HepG2 (cell line): Measurements from ENCODE around the gene NT5C3B. TPM values are rescaled to one million over a fixed set of nuclear protein-coding genes. Genes with fewer than 3 reads are reported as not detected.
A peak's percentile ranks its signal among the peaks of the same experiment; 100 is the strongest.

ENCODE experiments used
- CREB3 ChIP-seq: sonication (generic); formaldehyde crosslinking; IDR thresholded peaks from 2 replicates; pipeline ENCODE4 v1.5.0; 2020; ENCODE audit warnings: missing genetic modification reagents
- GTF2F1 ChIP-seq: fragments of 150-350 bp; IDR thresholded peaks from 2 replicates; pipeline ENCODE4 v1.6.1; 2014; ENCODE audit warnings: low read length
- MTF2 ChIP-seq: sonication (generic); formaldehyde crosslinking; IDR thresholded peaks from 2 replicates; pipeline ENCODE4 v1.5.0; 2020; ENCODE audit warnings: missing genetic modification reagents, borderline replicate concordance
- PRDM10 ChIP-seq: sonication (generic); formaldehyde crosslinking; IDR thresholded peaks from 2 replicates; pipeline ENCODE4 v1.4.0; 2020; ENCODE audit warnings: low read depth, missing genetic modification reagents
- RARG ChIP-seq: sonication (generic); formaldehyde crosslinking; IDR thresholded peaks from 2 replicates; pipeline ENCODE4 v1.4.0; 2020; ENCODE audit warnings: low read depth, mild to moderate bottlenecking, missing genetic modification reagents
- TCF12 ChIP-seq, 2 experiments: fragments of 450-650 bp in 1 of 2; sonication (generic) in 1 of 2; formaldehyde crosslinking in 1 of 2; IDR thresholded peaks; 2 replicates each; pipeline versions ENCODE4 v1.6.1 to v1.8.0; 2017 to 2022; ENCODE audit warnings: antibody characterized with exemption in 1 of 2, mild to moderate bottlenecking in 1 of 2, missing genetic modification reagents in 1 of 2, moderate library complexity in 1 of 2
- WIZ ChIP-seq: sonication (generic); formaldehyde crosslinking; IDR thresholded peaks from 2 replicates; pipeline ENCODE4 v1.5.1; 2020; ENCODE audit warnings: mild to moderate bottlenecking, missing genetic modification reagents
- ZBTB37 ChIP-seq: sonication (generic); formaldehyde crosslinking; IDR thresholded peaks from 2 replicates; pipeline ENCODE4 v1.4.0; 2020; ENCODE audit warnings: mild to moderate bottlenecking, missing genetic modification reagents
- ZMAT3 ChIP-seq: sonication (generic); formaldehyde crosslinking; conservative IDR thresholded peaks from 2 replicates; pipeline ENCODE4 v1.7.0; 2021; ENCODE audit warnings: missing genetic modification reagents
- ZMYM3 ChIP-seq: sonication (generic); formaldehyde crosslinking; IDR thresholded peaks from 2 replicates; pipeline ENCODE4 v1.5.1; 2020; ENCODE audit warnings: mild to moderate bottlenecking, missing genetic modification reagents
- ZNF253 ChIP-seq: sonication (generic); formaldehyde crosslinking; IDR thresholded peaks from 2 replicates; pipeline ENCODE4 v1.8.0; 2022; ENCODE audit warnings: mild to moderate bottlenecking, missing genetic modification reagents, borderline replicate concordance
- ZNF335 ChIP-seq: sonication (generic); formaldehyde crosslinking; IDR thresholded peaks from 2 replicates; pipeline ENCODE4 v1.4.0; 2020; ENCODE audit warnings: missing genetic modification reagents
- ZNF468 ChIP-seq: sonication (generic); formaldehyde crosslinking; IDR thresholded peaks from 2 replicates; pipeline ENCODE4 v1.8.0; 2022; ENCODE audit warnings: mild to moderate bottlenecking, moderate library complexity, missing genetic modification reagents
- ZNF570 ChIP-seq: sonication (generic); formaldehyde crosslinking; IDR thresholded peaks from 2 replicates; pipeline ENCODE4 v1.4.0; 2020; ENCODE audit warnings: mild to moderate bottlenecking, missing genetic modification reagents, borderline replicate concordance
- ZNF609 ChIP-seq: sonication (generic); formaldehyde crosslinking; IDR thresholded peaks from 2 replicates; pipeline ENCODE4 v1.4.0; 2020; ENCODE audit warnings: mild to moderate bottlenecking, missing genetic modification reagents, borderline replicate concordance
- polyA plus RNA-seq, 8 experiments: library from polyadenylated mRNA; depleted of rRNA in 3 of 8; stranded (reverse) in 7 of 8; unstranded in 1 of 8; fragments of >200 nt; fragmentation: Illumina TruSeq in 4 of 8; extraction: Trizol in 4 of 8; gene quantifications; 2 replicates each; pipeline versions ENCODE4 v1.2.1 to v1.2.3, GENCODE V29; 2011 to 2016; ENCODE audit warnings: low read depth in 4 of 8, missing spikeins in 1 of 8, mixed read lengths in 1 of 8; ENCODE audit not compliant: insufficient read depth in 1 of 8
- total RNA-seq, 5 experiments: library from RNA; depleted of rRNA; stranded (reverse); fragments of >200 nt; fragmentation: Illumina TruSeq; extraction: Trizol; gene quantifications; 2 replicates each; pipeline ENCODE4 v1.2.3, GENCODE V29; 2016; ENCODE audit warnings: low read depth in 1 of 5

Gene NT5C3B
- total and polyA plus RNA-seq, 2 of the 13 experiments (the other 11 are each of a cell fraction or from before 2014, with no cell fraction given) = 104 to 126 TPM

- TF ChIP-seq ZNF253 (CRISPR knock-in tag) (no peak), ZNF468 (CRISPR knock-in tag) (no peak; the same call in 1 of the 2 replicates), PRDM10 (no peak; the same call in 1 of the 2 replicates), ZMAT3 (CRISPR knock-in tag) (0 out of 2 replicates have a peak, but pooled peaks have one; percentile 18), MTF2 (CRISPR knock-in tag) (no peak; the same call in 1 of the 2 replicates), ZNF335 (no peak), ZNF570 (CRISPR knock-in tag) (no peak), ZBTB37 (CRISPR knock-in tag) (no peak), TCF12 (IDR thresholded peaks at IDR 0.05) (no peak), TCF12 (CRISPR knock-in tag; IDR thresholded peaks at IDR 0.05) (no peak), ZNF609 (CRISPR knock-in tag) (no peak), CREB3 (CRISPR knock-in tag) (no peak), GTF2F1 (no peak), WIZ (0 out of 2 replicates have a peak, but pooled peaks have one; percentile 36), ZMYM3 (peak; percentile 14; the same call in 1 of the 2 replicates), RARG (peak; percentile 41; the same call in 1 of the 2 replicates)
These were observed 29.0 kb upstream of the NT5C3B start, which contains the start of gene KLHL11 (continued) for GRCh38 chr17:41864836-41865595.
